CD4-positive, alpha-beta memory T cell (primary cell): ENCODE measurements around the gene TMEM92. TPM values are rescaled to one million over a fixed set of nuclear protein-coding genes. Genes with fewer than 3 reads are reported as not detected.

Source experiments
- CTCF ChIA-PET: fragments of 350-600 bp; sonication (Branson Sonifier 250); formaldehyde crosslinking; loops from one replicate; lab custom pipeline; 2021; ENCODE audit warnings: inconsistent platforms; ENCODE audit not compliant: partially characterized antibody; lab: Charles Lee
- POLR2A ChIA-PET: fragments of 350-600 bp; sonication (Branson Sonifier 250); formaldehyde crosslinking; loops from one replicate; lab custom pipeline; 2021; ENCODE audit not compliant: partially characterized antibody; lab: Charles Lee
- DNase-seq, 5 donors: peaks; one replicate each; pipeline versions ENCODE4 v3.0.0 to v3.0.0-alpha.2; 2020 to 2022; ENCODE audit warnings: mixed read lengths in 1 of 5
- H3K27ac ChIP-seq: one replicate; pipeline ENCODE4 v1.7.0; 2013; ENCODE audit warnings: low read depth, low read length
- H3K27me3 ChIP-seq: 2 replicates; pipeline ENCODE4 v1.7.0; 2013; ENCODE audit warnings: mild to moderate bottlenecking, low read length, moderate library complexity; ENCODE audit not compliant: insufficient read depth
- H3K36me3 ChIP-seq: 2 replicates; pipeline ENCODE4 v1.7.0; 2013; ENCODE audit warnings: mild to moderate bottlenecking, low read length, moderate library complexity; ENCODE audit not compliant: insufficient read depth
- H3K4me1 ChIP-seq: 2 replicates; pipeline ENCODE4 v1.7.0; 2013; ENCODE audit warnings: mild to moderate bottlenecking, low read length, moderate library complexity; ENCODE audit not compliant: insufficient read depth
- H3K4me3 ChIP-seq, 2 donors: one replicate each; pipeline ENCODE4 v1.7.0; 2013; ENCODE audit warnings: low read length in 2 of 2, mild to moderate bottlenecking in 1 of 2
- H3K9me3 ChIP-seq, 2 donors: one replicate each; pipeline ENCODE4 v1.7.0; 2013; ENCODE audit warnings: low read length in 2 of 2, control low read depth in 1 of 2; ENCODE audit not compliant: control insufficient read depth in 1 of 2
- H3K27ac Mint-ChIP-seq, 7 donors: one replicate each; pipeline ENCODE4 v1.8.0; 2020 to 2021; ENCODE audit warnings: mixed read lengths in 7 of 7, mild to moderate bottlenecking in 6 of 7, inconsistent platforms in 3 of 7, moderate library complexity in 3 of 7
- H3K27me3 Mint-ChIP-seq, 2 donors: one replicate each; pipeline ENCODE4 v1.8.0; 2020 to 2021; ENCODE audit warnings: mixed read lengths in 2 of 2
- H3K36me3 Mint-ChIP-seq, 2 donors: one replicate each; pipeline ENCODE4 v1.8.0; 2020 to 2021; ENCODE audit warnings: mixed read lengths in 2 of 2, inconsistent platforms in 1 of 2, mild to moderate bottlenecking in 1 of 2
- H3K4me1 Mint-ChIP-seq, 4 donors: one replicate each; pipeline ENCODE4 v1.8.0; 2020 to 2021; ENCODE audit warnings: mixed read lengths in 4 of 4, mild to moderate bottlenecking in 1 of 4
- H3K4me3 Mint-ChIP-seq, 8 donors: one replicate each; pipeline ENCODE4 v1.8.0; 2020 to 2021; ENCODE audit warnings: mixed read lengths in 8 of 8, mild to moderate bottlenecking in 7 of 8, moderate library complexity in 6 of 8, inconsistent platforms in 3 of 8
- H3K9me3 Mint-ChIP-seq, 8 donors: one replicate each; pipeline ENCODE4 v1.8.0; 2020 to 2021; ENCODE audit warnings: mixed read lengths in 8 of 8, mild to moderate bottlenecking in 5 of 8, inconsistent platforms in 3 of 8, moderate library complexity in 1 of 8
- intact Hi-C: fragments of 100-400 bp; cut with micrococcal nuclease; formaldehyde crosslinking; loops from one replicate; pipeline ENCODE4 v1.15.1; 2023
- polyA plus RNA-seq, 2 donors: library from polyadenylated mRNA; unstranded; fragments of 300-500 nt; fragmentation: Illumina TruSeq; gene quantifications; one replicate each; pipeline ENCODE4 v1.2.3, GENCODE V29; 2021
- total RNA-seq, 2 experiments: library from RNA; stranded (reverse); gene quantifications; one replicate each; pipeline ENCODE4 v1.2.3, GENCODE V29; 2021

Gene TMEM92
- total and polyA plus RNA-seq, 4 experiments from 2014 or later, result not detected

GRCh38 chr17:50279639-50280038 is 5.4 kb downstream of the TMEM92 start:
- Mint-ChIP-seq H3K36me3 (no peaks in the 10 kb centered on the region), H3K27ac (no peak overlapping the region), H3K4me3 (no peak overlapping the region), H3K4me1 (peaks cover 0 to 4% (median 0%) of the 10 kb centered on the region in 4 donors), H3K9me3 (no peaks in the 10 kb centered on the region), H3K27me3 (peaks cover 24 to 54% of the 10 kb centered on the region in 2 donors)
- intact Hi-C loops, result no loop called here
- H3K36me3 ChIP-seq, result no peaks in the 10 kb centered on the region
- no peak overlapping the region for H3K27ac ChIP-seq
- no peaks in the 10 kb centered on the region for H3K9me3 ChIP-seq
- no peak for DNase-seq
- H3K27me3 ChIP-seq, result no peaks in the 10 kb centered on the region
- ChIA-PET CTCF (no interaction called here), POLR2A (no interaction called here)
- H3K4me3 ChIP-seq, result no peak overlapping the region
- no peaks in the 10 kb centered on the region for H3K4me1 ChIP-seq

GRCh38 chr17:50280068-50280467 is 5.8 kb downstream of the TMEM92 start:
- Mint-ChIP-seq H3K36me3 (no peaks in the 10 kb centered on the region), H3K9me3 (no peaks in the 10 kb centered on the region), H3K4me1 (peaks cover 0 to 4% (median 0%) of the 10 kb centered on the region in 4 donors), H3K4me3 (no peak overlapping the region), H3K27me3 (peaks cover 24 to 50% of the 10 kb centered on the region in 2 donors), H3K27ac (no peak overlapping the region)
- Histone ChIP-seq H3K4me3 (no peak overlapping the region), H3K27ac (no peak overlapping the region), H3K9me3 (no peaks in the 10 kb centered on the region), H3K36me3 (no peaks in the 10 kb centered on the region), H3K4me1 (no peaks in the 10 kb centered on the region), H3K27me3 (no peaks in the 10 kb centered on the region)
- CTCF ChIA-PET, result interaction anchor here (1.3 kb wide), 1 partner anchor 9 kb away, joined by 3 read pairs; no protein-coding TSS in a partner anchor
- DNase-seq, result no peak
- intact Hi-C loops, result no loop called here
- POLR2A ChIA-PET, result no interaction called here

GRCh38 chr17:50280801-50281441 is 6.7 kb downstream of the TMEM92 start:
- ChIA-PET POLR2A (no interaction called here), CTCF (interaction anchor here (1.0 to 1.3 kb wide), 2 partner anchors 10 to 81 kb away, joined by 3 read pairs; no protein-coding TSS in a partner anchor)
- H3K36me3 Mint-ChIP-seq, result no peaks in the 10 kb centered on the region
- Histone ChIP-seq H3K4me1 (no peaks in the 10 kb centered on the region), H3K27ac (no peak overlapping the region), H3K4me3 (no peak overlapping the region), H3K9me3 (no peaks in the 10 kb centered on the region), H3K27me3 (no peaks in the 10 kb centered on the region), H3K36me3 (no peaks in the 10 kb centered on the region)
- H3K27ac Mint-ChIP-seq, result no peak overlapping the region
- no peaks in the 10 kb centered on the region for H3K9me3 Mint-ChIP-seq
- peaks cover 0 to 4% (median 0%) of the 10 kb centered on the region in 4 donors for H3K4me1 Mint-ChIP-seq
- no peak overlapping the region for H3K4me3 Mint-ChIP-seq
- intact Hi-C loops, result no loop called here
- peaks cover 22 to 45% of the 10 kb centered on the region in 2 donors for H3K27me3 Mint-ChIP-seq
- DNase-seq, result no peak

- Mint-ChIP-seq H3K9me3 (no peaks in the 10 kb centered on the region), H3K4me1 (peaks cover 0 to 4% (median 0%) of the 10 kb centered on the region in 4 donors), H3K27ac (no peak overlapping the region), H3K4me3 (no peak overlapping the region), H3K27me3 (peaks cover 24 to 45% of the 10 kb centered on the region in 2 donors), H3K36me3 (no peaks in the 10 kb centered on the region)
- Histone ChIP-seq H3K4me1 (no peaks in the 10 kb centered on the region), H3K4me3 (no peak overlapping the region), H3K9me3 (no peaks in the 10 kb centered on the region), H3K27ac (no peak overlapping the region), H3K27me3 (no peaks in the 10 kb centered on the region), H3K36me3 (no peaks in the 10 kb centered on the region)
- intact Hi-C loops, result no loop called here
- POLR2A ChIA-PET, result no interaction called here
- CTCF ChIA-PET, result interaction anchor here (1.0 kb wide), 1 partner anchor 82 kb away, joined by 3 read pairs; no protein-coding TSS in a partner anchor
- no peak for DNase-seq
Measured at GRCh38 chr17:50281739-50282401, 7.6 kb downstream of the TMEM92 start.

GRCh38 chr17:50283246-50283645 is 9.0 kb downstream of the TMEM92 start:
- no peaks in the 10 kb centered on the region for H3K4me1 ChIP-seq
- DNase-seq, result no peak
- Mint-ChIP-seq H3K9me3 (no peaks in the 10 kb centered on the region), H3K4me3 (no peak overlapping the region), H3K27me3 (peaks cover 19 to 41% of the 10 kb centered on the region in 2 donors), H3K36me3 (no peaks in the 10 kb centered on the region), H3K27ac (no peak overlapping the region), H3K4me1 (peaks cover 0 to 4% (median 0%) of the 10 kb centered on the region in 4 donors)
- H3K27me3 ChIP-seq, result no peaks in the 10 kb centered on the region
- POLR2A ChIA-PET, result no interaction called here
- intact Hi-C loops, result no loop called here
- no peak overlapping the region for H3K4me3 ChIP-seq
- CTCF ChIA-PET, result interaction anchor here (0.8 kb wide), 1 partner anchor 83 kb away, joined by 3 read pairs; no protein-coding TSS in a partner anchor
- no peaks in the 10 kb centered on the region for H3K36me3 ChIP-seq
- no peak overlapping the region for H3K27ac ChIP-seq
- no peaks in the 10 kb centered on the region for H3K9me3 ChIP-seq

GRCh38 chr17:50283714-50284113 is 9.4 kb downstream of the TMEM92 start:
- Histone ChIP-seq H3K27ac (no peak overlapping the region), H3K4me3 (no peak overlapping the region), H3K9me3 (no peaks in the 10 kb centered on the region), H3K27me3 (no peaks in the 10 kb centered on the region), H3K36me3 (no peaks in the 10 kb centered on the region), H3K4me1 (no peaks in the 10 kb centered on the region)
- H3K27ac Mint-ChIP-seq, result no peak overlapping the region
- POLR2A ChIA-PET, result no interaction called here
- intact Hi-C loops, result no loop called here
- H3K27me3 Mint-ChIP-seq, result peaks cover 15 to 38% of the 10 kb centered on the region in 2 donors
- peaks cover 0 to 4% (median 0%) of the 10 kb centered on the region in 4 donors for H3K4me1 Mint-ChIP-seq
- no peak for DNase-seq
- no peaks in the 10 kb centered on the region for H3K36me3 Mint-ChIP-seq
- no peak overlapping the region for H3K4me3 Mint-ChIP-seq
- no peaks in the 10 kb centered on the region for H3K9me3 Mint-ChIP-seq
- CTCF ChIA-PET, result no interaction called here

GRCh38 chr17:50285941-50286340 is 11.7 kb downstream of the TMEM92 start:
- Mint-ChIP-seq H3K36me3 (no peaks in the 10 kb centered on the region), H3K27me3 (peaks cover 18 to 41% of the 10 kb centered on the region in 2 donors), H3K9me3 (no peaks in the 10 kb centered on the region), H3K27ac (no peak overlapping the region), H3K4me3 (no peak overlapping the region), H3K4me1 (peaks cover 0 to 4% (median 0%) of the 10 kb centered on the region in 4 donors)
- no peaks in the 10 kb centered on the region for H3K36me3 ChIP-seq
- no peak for DNase-seq
- ChIA-PET POLR2A (no interaction called here), CTCF (no interaction called here)
- no peak overlapping the region for H3K4me3 ChIP-seq
- H3K4me1 ChIP-seq, result no peaks in the 10 kb centered on the region
- no peaks in the 10 kb centered on the region for H3K9me3 ChIP-seq
- H3K27me3 ChIP-seq, result peaks cover 4% of the 10 kb centered on the region
- no peak overlapping the region for H3K27ac ChIP-seq
- intact Hi-C loops, result no loop called here
